HG03039 (cell line): ENCODE results near the gene NPHP4.

ENCODE experiments used
- ATAC-seq: cut with Tn5 transposase; IDR thresholded peaks from one replicate; pipeline ENCODE4 v1.9.1; 2021; ENCODE audit warnings: mild to moderate bottlenecking, moderate library complexity; ENCODE audit not compliant: unreplicated experiment

The NPHP4 gene

GRCh38 chr1:5951846-5952410, 40.3 kb downstream of the NPHP4 start:
- ATAC-seq: no peak

- ATAC-seq: no peak
Observed at GRCh38 chr1:5950994-5951785, 41.0 kb downstream of the NPHP4 start.

- ATAC-seq: no peak
Observed at GRCh38 chr1:5950201-5950895, 41.9 kb downstream of the NPHP4 start.

- no peak for ATAC-seq
Observed at GRCh38 chr1:5949761-5950100, 42.5 kb downstream of the NPHP4 start.

GRCh38 chr1:5949085-5949760, 43.0 kb downstream of the NPHP4 start:
- no peak for ATAC-seq

- ATAC-seq: no peak
Observed at GRCh38 chr1:5948681-5949005, 43.6 kb downstream of the NPHP4 start.

- no peak for ATAC-seq
Observed at GRCh38 chr1:5947978-5948680, 44.1 kb downstream of the NPHP4 start.

- ATAC-seq: no peak
Observed at GRCh38 chr1:5947071-5947821, 45.0 kb downstream of the NPHP4 start.

- ATAC-seq: no peak
Observed at GRCh38 chr1:5945445-5945844, 46.8 kb downstream of the NPHP4 start.

GRCh38 chr1:5944843-5945167, 47.4 kb downstream of the NPHP4 start:
- ATAC-seq: no peak

GRCh38 chr1:5944154-5944842, 47.9 kb downstream of the NPHP4 start:
- no peak for ATAC-seq

- no peak for ATAC-seq
Observed at GRCh38 chr1:5943343-5944124, 48.7 kb downstream of the NPHP4 start.

GRCh38 chr1:5941671-5942070, 50.6 kb downstream of the NPHP4 start:
- ATAC-seq: no peak

GRCh38 chr1:5940723-5941407, 51.4 kb downstream of the NPHP4 start:
- no peak for ATAC-seq

GRCh38 chr1:5939271-5940170, 52.7 kb downstream of the NPHP4 start:
- no peak for ATAC-seq

- ATAC-seq: no peak
Observed at GRCh38 chr1:5938101-5938646, 54.1 kb downstream of the NPHP4 start.

GRCh38 chr1:5937373-5937857, 54.8 kb downstream of the NPHP4 start:
- no peak for ATAC-seq
